ENCODE measurements around the gene SETD1B. TPM values are rescaled to one million over a fixed set of nuclear protein-coding genes. Genes with fewer than 3 reads are reported as not detected.
A peak's percentile ranks its signal among the peaks of the same experiment; 100 is the strongest.
"Not testable (repeated sequence)": the region's sequence is repeated elsewhere in the genome, so short reads cannot be mapped to it uniquely, and the experiment has no call there.

The SETD1B gene
- total RNA-seq, 6 experiments from 2014 or later, result 3.7 to 20.0 (median 9.3) TPM

DNA sequence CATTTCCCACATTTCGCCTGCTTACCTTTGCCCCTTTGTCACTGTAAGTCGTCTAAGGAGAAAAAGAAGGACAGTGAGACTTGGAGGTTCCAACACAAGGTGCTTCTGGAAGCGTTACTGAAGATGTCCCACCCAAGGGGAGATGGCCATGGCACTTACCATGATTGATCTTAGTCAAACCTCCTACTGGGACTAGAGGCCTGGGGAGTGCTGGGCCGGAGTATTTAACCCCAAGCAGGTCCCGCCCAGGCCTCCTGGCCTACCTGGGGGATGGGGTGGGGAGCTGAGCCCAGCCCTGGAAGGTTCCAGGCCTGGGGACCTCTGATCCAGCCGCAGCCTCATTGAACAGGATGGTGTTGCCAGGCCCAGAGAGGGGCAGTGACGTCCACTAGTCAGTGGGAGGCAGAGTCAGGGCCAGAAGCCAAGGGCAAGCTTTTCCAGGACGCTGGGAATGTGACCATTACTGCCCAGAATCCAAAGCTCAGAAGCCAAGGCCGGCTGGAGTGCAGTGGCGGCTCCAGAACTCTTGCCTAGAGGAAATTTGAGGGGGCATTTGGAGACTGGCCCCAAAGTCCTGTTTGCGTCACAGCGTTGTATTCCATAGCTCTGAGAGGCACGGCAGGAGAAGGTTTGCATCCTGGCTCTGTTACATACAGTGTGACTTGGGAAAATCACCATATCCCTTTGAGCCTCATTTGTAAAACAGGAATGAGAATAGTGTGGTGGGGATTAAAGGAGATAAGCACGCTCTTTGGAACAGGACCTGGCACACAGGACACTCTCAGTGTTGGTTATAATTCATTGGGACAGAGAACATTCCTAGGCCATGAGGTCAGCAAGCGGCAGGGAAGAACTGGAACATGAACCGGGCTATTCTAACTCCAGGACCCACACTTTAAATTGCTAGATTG is 55.1 kb downstream of the SETD1B start, which contains the start of gene HPD:
HPD (minus strand) TSS at position 198 of the 911 bp plus-strand sequence; CDS start at position 162, 36 bp downstream.
- DNase-seq, result peak; percentile 91 to 98 (median 97)
- H3K27ac ChIP-seq, result peak within 1 kb of the TSS; percentile 89 to 98 (median 91)
- peak within 1 kb of the TSS; percentile 39 to 62 (median 61) for H3K4me3 ChIP-seq
- H3K36me3 ChIP-seq, result peaks cover 0 to 24% (median 5%) of the 10 kb centered on the region in 4 donors
- TF ChIP-seq, protein P1, sequence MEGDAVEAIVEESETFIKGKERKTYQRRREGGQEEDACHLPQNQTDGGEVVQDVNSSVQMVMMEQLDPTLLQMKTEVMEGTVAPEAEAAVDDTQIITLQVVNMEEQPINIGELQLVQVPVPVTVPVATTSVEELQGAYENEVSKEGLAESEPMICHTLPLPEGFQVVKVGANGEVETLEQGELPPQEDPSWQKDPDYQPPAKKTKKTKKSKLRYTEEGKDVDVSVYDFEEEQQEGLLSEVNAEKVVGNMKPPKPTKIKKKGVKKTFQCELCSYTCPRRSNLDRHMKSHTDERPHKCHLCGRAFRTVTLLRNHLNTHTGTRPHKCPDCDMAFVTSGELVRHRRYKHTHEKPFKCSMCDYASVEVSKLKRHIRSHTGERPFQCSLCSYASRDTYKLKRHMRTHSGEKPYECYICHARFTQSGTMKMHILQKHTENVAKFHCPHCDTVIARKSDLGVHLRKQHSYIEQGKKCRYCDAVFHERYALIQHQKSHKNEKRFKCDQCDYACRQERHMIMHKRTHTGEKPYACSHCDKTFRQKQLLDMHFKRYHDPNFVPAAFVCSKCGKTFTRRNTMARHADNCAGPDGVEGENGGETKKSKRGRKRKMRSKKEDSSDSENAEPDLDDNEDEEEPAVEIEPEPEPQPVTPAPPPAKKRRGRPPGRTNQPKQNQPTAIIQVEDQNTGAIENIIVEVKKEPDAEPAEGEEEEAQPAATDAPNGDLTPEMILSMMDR (IDR thresholded peaks at IDR 0.05), result peak in 1 of 4 donors; percentile 7
- TF ChIP-seq POLR2A (IDR thresholded peaks at IDR 0.05), result peak; percentile 69
- intact Hi-C loops (cut with DNase I), result no loop called here
- peaks cover 0 to 52% (median 12%) of the 10 kb centered on the region in 4 donors for H3K4me1 ChIP-seq
- peak; percentile 79 to 88 (median 84) for ATAC-seq
- no peaks in the 10 kb centered on the region for H3K27me3 ChIP-seq
- WGBS (ENCODE audit: insufficient coverage, low coverage, low lambda C conversion rate, missing lambda C conversion rate), result 42% methylated on average over 10 of the region's 16 CpGs
- H3K9me3 ChIP-seq, result no peaks in the 10 kb centered on the region

DNA sequence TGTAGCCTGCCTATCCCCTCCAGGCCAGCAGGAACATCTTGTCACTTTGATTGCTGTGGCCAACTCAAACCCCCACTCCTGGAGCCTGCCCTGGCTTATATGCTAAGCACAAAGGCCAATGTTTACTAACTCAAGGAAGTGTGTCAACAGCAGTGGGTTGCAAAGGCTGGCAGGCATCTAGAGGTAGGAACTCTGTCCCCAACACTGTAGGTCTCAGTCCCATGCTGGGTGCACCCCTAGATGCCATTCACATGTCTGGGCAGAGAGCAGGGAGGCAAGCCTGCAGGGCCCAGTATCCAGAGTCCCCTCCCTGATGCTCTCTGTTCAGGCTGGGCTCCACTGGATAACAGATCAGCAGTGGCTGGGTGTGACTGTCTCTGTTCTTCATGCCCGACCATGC is 56.4 kb downstream of the SETD1B start:
- peak; percentile 52 to 89 (median 86) for DNase-seq
- peak; percentile 52 for TF ChIP-seq POLR2A (IDR thresholded peaks at IDR 0.05)
- TF ChIP-seq, protein P1 (IDR thresholded peaks at IDR 0.05), result no peak
- Histone ChIP-seq H3K4me1 (peaks cover 0 to 43% (median 12%) of the 10 kb centered on the region in 4 donors), H3K4me3 (peak overlapping the region in 2 of 3 donors; percentile 12 to 62), H3K27ac (peak overlapping the region; percentile 89 to 98 (median 91)), H3K27me3 (no peaks in the 10 kb centered on the region), H3K9me3 (no peaks in the 10 kb centered on the region), H3K36me3 (peaks cover 0 to 11% (median 0%) of the 10 kb centered on the region in 4 donors)
- peak; percentile 42 to 63 (median 52) for ATAC-seq
- intact Hi-C loops (cut with DNase I), result no loop called here
- no CpG with 5 or more reads among the region's 1 CpG for WGBS (ENCODE audit: insufficient coverage, low coverage, low lambda C conversion rate, missing lambda C conversion rate)

DNA sequence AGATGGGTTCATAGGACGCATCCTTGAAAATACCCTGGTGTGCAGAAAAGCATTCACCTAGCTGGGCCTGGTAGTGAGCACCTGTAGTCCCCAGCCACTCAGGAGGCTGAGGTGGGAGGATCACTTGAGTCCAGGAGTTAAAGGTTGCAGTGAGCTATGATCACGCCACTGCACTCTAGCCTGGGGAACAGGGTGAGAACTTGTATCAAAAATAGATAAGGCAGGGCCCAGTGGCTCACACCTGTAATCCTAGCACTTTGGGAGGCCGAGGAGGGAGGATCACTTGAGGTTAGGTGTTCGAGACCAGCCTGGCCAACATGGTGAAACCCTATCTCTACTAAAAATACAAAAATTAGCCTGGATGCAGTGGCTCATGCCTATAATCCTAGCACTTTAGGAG is 56.9 kb downstream of the SETD1B start:
- H3K4me3 ChIP-seq; ATAC-seq; H3K36me3 ChIP-seq; H3K9me3 ChIP-seq; H3K27me3 ChIP-seq; intact Hi-C loops (cut with DNase I); DNase-seq: not testable (repeated sequence)
- Histone ChIP-seq H3K4me1 (peaks cover 0 to 39% (median 12%) of the 10 kb centered on the region in 4 donors), H3K27ac (peak overlapping the region in 2 of 3 donors; percentile 91 to 98)
- 93% methylated on average over 2 of the region's 4 CpGs for WGBS (ENCODE audit: insufficient coverage, low coverage, low lambda C conversion rate, missing lambda C conversion rate)

DNA sequence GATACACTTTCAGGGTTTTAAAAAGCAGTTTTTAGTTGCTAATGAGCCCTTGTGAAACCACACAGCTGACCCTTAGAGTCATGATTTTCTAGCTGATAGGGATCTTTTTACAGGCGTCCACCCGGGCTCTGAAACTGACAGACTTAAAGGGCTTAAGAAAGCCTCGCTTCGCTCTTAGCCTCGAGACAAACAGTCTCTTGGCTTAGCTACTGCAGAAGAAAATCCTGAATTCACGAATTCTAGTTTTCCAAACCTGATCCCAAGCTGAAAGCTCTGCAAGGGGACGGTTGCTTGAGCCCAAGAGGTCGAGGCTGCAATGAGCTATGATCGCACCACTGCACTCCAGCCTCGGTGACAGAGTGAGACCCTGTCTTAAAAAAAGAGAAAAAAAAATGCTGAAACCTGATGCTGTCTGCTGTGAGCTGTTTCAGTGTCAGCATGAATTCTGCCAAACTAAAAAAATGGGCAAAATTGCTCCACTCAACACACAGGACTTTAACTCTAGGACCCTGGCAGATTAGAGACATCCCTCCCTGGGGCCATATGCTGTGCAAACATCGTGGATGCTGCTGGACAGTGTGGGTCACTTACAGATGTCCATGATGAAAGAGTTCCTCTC is 57.9 kb downstream of the SETD1B start:
- intact Hi-C loops (cut with DNase I), result no loop called here
- Histone ChIP-seq H3K36me3 (peaks cover 0 to 6% (median 0%) of the 10 kb centered on the region in 4 donors), H3K27ac (peak overlapping the region in 2 of 3 donors; percentile 91 to 98), H3K9me3 (no peaks in the 10 kb centered on the region), H3K4me3 (no peak overlapping the region), H3K27me3 (no peaks in the 10 kb centered on the region), H3K4me1 (peaks cover 0 to 36% (median 12%) of the 10 kb centered on the region in 4 donors)
- DNase-seq (no peak), ATAC-seq (no peak)
- WGBS (ENCODE audit: insufficient coverage, low coverage, low lambda C conversion rate, missing lambda C conversion rate), result 58% methylated on average over 11 of the region's 11 CpGs
- no peak for TF ChIP-seq POLR2A (IDR thresholded peaks at IDR 0.05)
- TF ChIP-seq, protein P1 (IDR thresholded peaks at IDR 0.05), result no peak
